ENCODE results near the gene ARHGAP45.

ARHGAP45 gene

DNA sequence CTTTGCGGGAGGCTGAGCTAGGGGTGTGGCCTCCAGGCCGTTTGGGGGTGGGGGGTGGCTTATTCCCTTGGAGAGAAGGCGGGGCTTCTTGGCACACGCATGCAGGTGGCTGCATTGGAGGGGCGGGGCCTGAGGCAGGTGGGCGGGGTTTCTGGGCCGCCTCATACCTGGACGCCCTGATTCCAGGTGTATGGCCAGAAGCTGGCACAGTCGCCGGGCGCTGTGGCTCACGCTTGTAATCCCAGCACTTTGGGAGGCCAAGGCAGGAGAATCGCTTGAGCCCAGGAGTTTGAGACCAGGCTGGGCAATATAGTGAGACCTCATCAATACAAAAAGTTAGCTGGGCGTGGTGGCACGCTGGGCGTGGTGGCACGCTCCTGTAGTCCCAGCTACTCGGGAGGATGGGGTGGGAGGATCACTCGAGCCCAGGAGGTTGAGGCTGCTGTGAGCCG is 19.2 kb upstream of the ARHGAP45 start:
- H3K9me3 ChIP-seq (ENCODE audit: control insufficient read depth, low read length): no peaks in the 10 kb centered on the region
- no peaks in the 10 kb centered on the region for H3K36me3 ChIP-seq (ENCODE audit: control insufficient read depth, insufficient read depth, low read length)
- no peak overlapping the region for H3K4me3 ChIP-seq (ENCODE audit: insufficient read depth, low read depth, low read length)
- H3K27me3 ChIP-seq (ENCODE audit: control insufficient read depth, insufficient read depth, low read length, poor library complexity, severe bottlenecking): no peaks in the 10 kb centered on the region
- WGBS, 2 experiments: 90 to 92% methylated on average over 20 of the region's 20 CpGs
- no peak overlapping the region for H3K27ac ChIP-seq (ENCODE audit: insufficient read depth, low read depth, low read length, poor library complexity, severe bottlenecking)
- no peaks in the 10 kb centered on the region for H3K4me1 ChIP-seq (ENCODE audit: control insufficient read depth, insufficient read depth, low read length)

GRCh38 chr19:1049106-1049505 is 17.9 kb upstream of the ARHGAP45 start:
- Histone ChIP-seq H3K27ac (ENCODE audit: insufficient read depth, low read depth, low read length, poor library complexity, severe bottlenecking) (no peak overlapping the region), H3K27me3 (ENCODE audit: control insufficient read depth, insufficient read depth, low read length, poor library complexity, severe bottlenecking) (no peaks in the 10 kb centered on the region), H3K9me3 (ENCODE audit: control insufficient read depth, low read length) (no peaks in the 10 kb centered on the region), H3K4me1 (ENCODE audit: control insufficient read depth, insufficient read depth, low read length) (no peaks in the 10 kb centered on the region), H3K36me3 (ENCODE audit: control insufficient read depth, insufficient read depth, low read length) (no peaks in the 10 kb centered on the region), H3K4me3 (ENCODE audit: insufficient read depth, low read depth, low read length) (no peak overlapping the region)
- WGBS, 2 experiments: 88 to 89% methylated on average over 15 of the region's 17 CpGs

DNA sequence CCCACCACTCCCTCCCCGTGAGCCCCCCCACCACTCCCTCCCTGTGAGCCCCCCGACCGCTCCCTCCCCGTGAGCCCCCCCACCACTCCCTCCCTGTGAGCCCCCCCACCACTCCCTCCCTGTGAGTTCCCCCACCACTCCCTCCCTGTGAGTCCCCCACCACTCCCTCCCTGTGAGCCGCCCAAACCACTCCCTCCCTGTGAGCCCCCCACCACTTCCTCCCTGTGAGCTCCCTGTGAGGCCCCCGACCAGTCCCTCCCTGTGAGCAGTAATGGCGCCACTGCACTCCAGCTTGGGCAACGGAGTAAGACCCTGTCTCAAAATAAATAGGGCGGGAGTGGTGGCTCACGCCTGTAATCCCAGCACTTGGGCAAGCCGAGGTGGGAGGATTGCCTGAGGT is 17.2 kb upstream of the ARHGAP45 start:
- Histone ChIP-seq H3K4me1 (ENCODE audit: control insufficient read depth, insufficient read depth, low read length) (no peaks in the 10 kb centered on the region), H3K4me3 (ENCODE audit: insufficient read depth, low read depth, low read length) (no peak overlapping the region), H3K27ac (ENCODE audit: insufficient read depth, low read depth, low read length, poor library complexity, severe bottlenecking) (no peak overlapping the region), H3K9me3 (ENCODE audit: control insufficient read depth, low read length) (no peaks in the 10 kb centered on the region), H3K36me3 (ENCODE audit: control insufficient read depth, insufficient read depth, low read length) (no peaks in the 10 kb centered on the region), H3K27me3 (ENCODE audit: control insufficient read depth, insufficient read depth, low read length, poor library complexity, severe bottlenecking) (no peaks in the 10 kb centered on the region)
- WGBS, 2 experiments: 65 to 69% methylated on average over 7 of the region's 11 CpGs

GRCh38 chr19:1050989-1051788 is 15.8 kb upstream of the ARHGAP45 start:
- no peak overlapping the region for H3K4me3 ChIP-seq (ENCODE audit: insufficient read depth, low read depth, low read length)
- no peaks in the 10 kb centered on the region for H3K9me3 ChIP-seq (ENCODE audit: control insufficient read depth, low read length)
- no peaks in the 10 kb centered on the region for H3K27me3 ChIP-seq (ENCODE audit: control insufficient read depth, insufficient read depth, low read length, poor library complexity, severe bottlenecking)
- no peak overlapping the region for H3K27ac ChIP-seq (ENCODE audit: insufficient read depth, low read depth, low read length, poor library complexity, severe bottlenecking)
- H3K36me3 ChIP-seq (ENCODE audit: control insufficient read depth, insufficient read depth, low read length): peaks cover 4% of the 10 kb centered on the region
- H3K4me1 ChIP-seq (ENCODE audit: control insufficient read depth, insufficient read depth, low read length): no peaks in the 10 kb centered on the region
- 73 to 74% methylated on average over 31 of the region's 31 CpGs for WGBS, 2 experiments

- Histone ChIP-seq H3K27me3 (ENCODE audit: control insufficient read depth, insufficient read depth, low read length, poor library complexity, severe bottlenecking) (no peaks in the 10 kb centered on the region), H3K36me3 (ENCODE audit: control insufficient read depth, insufficient read depth, low read length) (peaks cover 7% of the 10 kb centered on the region), H3K4me1 (ENCODE audit: control insufficient read depth, insufficient read depth, low read length) (no peaks in the 10 kb centered on the region), H3K27ac (ENCODE audit: insufficient read depth, low read depth, low read length, poor library complexity, severe bottlenecking) (no peak overlapping the region), H3K9me3 (ENCODE audit: control insufficient read depth, low read length) (no peaks in the 10 kb centered on the region), H3K4me3 (ENCODE audit: insufficient read depth, low read depth, low read length) (no peak overlapping the region)
- 76% methylated on average over 17 of the region's 17 CpGs for WGBS, 2 experiments
Measured at GRCh38 chr19:1051791-1052190, 15.2 kb upstream of the ARHGAP45 start.

DNA sequence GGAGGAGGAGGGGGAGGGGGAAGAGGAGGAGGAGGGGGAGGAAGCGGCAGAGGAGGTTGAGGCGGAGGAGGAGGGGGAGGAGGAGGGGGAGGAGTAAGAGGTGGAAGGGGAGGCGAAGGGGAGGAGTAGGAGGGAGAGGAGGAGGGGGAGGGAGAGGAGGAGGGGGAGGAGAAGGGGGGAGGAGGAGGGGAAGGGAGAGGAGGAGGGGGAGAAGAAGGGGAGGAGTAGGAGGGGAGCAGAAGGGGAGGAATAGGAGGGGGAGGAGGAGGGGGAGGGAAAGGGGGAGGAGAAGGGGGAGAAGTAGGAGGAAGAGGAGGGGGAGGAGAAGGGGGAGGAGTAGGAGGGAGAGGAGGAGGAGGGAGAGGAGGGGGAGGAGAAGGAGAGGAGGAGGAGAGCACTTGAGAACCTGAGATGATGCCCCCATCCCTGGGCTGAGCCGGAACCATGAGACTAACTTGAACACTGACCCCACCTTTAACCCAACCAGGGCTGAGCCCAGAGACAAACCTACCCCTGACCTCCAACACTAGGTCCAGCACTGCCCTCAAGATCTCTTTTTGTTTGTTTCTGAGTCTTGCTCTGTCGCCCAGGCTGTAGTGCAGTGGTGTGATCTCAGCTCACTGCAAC is 14.5 kb upstream of the ARHGAP45 start:
- Histone ChIP-seq H3K4me3 (ENCODE audit: insufficient read depth, low read depth, low read length) (no peak overlapping the region), H3K27me3 (ENCODE audit: control insufficient read depth, insufficient read depth, low read length, poor library complexity, severe bottlenecking) (no peaks in the 10 kb centered on the region), H3K4me1 (ENCODE audit: control insufficient read depth, insufficient read depth, low read length) (no peaks in the 10 kb centered on the region), H3K27ac (ENCODE audit: insufficient read depth, low read depth, low read length, poor library complexity, severe bottlenecking) (no peak overlapping the region), H3K36me3 (ENCODE audit: control insufficient read depth, insufficient read depth, low read length) (peaks cover 10% of the 10 kb centered on the region), H3K9me3 (ENCODE audit: control insufficient read depth, low read length) (no peaks in the 10 kb centered on the region)
- 78 to 89% methylated on average over 2 to 3 of the region's 5 CpGs for WGBS, 2 experiments

- H3K9me3 ChIP-seq (ENCODE audit: control insufficient read depth, low read length): no peaks in the 10 kb centered on the region
- H3K4me1 ChIP-seq (ENCODE audit: control insufficient read depth, insufficient read depth, low read length): no peaks in the 10 kb centered on the region
- no peaks in the 10 kb centered on the region for H3K27me3 ChIP-seq (ENCODE audit: control insufficient read depth, insufficient read depth, low read length, poor library complexity, severe bottlenecking)
- 93 to 94% methylated on average over 31 of the region's 31 CpGs for WGBS, 2 experiments
- peaks cover 10% of the 10 kb centered on the region for H3K36me3 ChIP-seq (ENCODE audit: control insufficient read depth, insufficient read depth, low read length)
- no peak overlapping the region for H3K27ac ChIP-seq (ENCODE audit: insufficient read depth, low read depth, low read length, poor library complexity, severe bottlenecking)
- no peak overlapping the region for H3K4me3 ChIP-seq (ENCODE audit: insufficient read depth, low read depth, low read length)
Measured at GRCh38 chr19:1053176-1054101, 13.5 kb upstream of the ARHGAP45 start.

- Histone ChIP-seq H3K27ac (ENCODE audit: insufficient read depth, low read depth, low read length, poor library complexity, severe bottlenecking) (no peak overlapping the region), H3K4me1 (ENCODE audit: control insufficient read depth, insufficient read depth, low read length) (no peaks in the 10 kb centered on the region), H3K9me3 (ENCODE audit: control insufficient read depth, low read length) (no peaks in the 10 kb centered on the region), H3K36me3 (ENCODE audit: control insufficient read depth, insufficient read depth, low read length) (peaks cover 10% of the 10 kb centered on the region), H3K4me3 (ENCODE audit: insufficient read depth, low read depth, low read length) (no peak overlapping the region), H3K27me3 (ENCODE audit: control insufficient read depth, insufficient read depth, low read length, poor library complexity, severe bottlenecking) (no peaks in the 10 kb centered on the region)
- 95 to 96% methylated on average over 28 of the region's 28 CpGs for WGBS, 2 experiments
Measured at GRCh38 chr19:1054102-1055027, 12.6 kb upstream of the ARHGAP45 start.

GRCh38 chr19:1055028-1055425 is 11.9 kb upstream of the ARHGAP45 start:
- WGBS, 2 experiments: 92% methylated on average over 14 of the region's 14 CpGs
- Histone ChIP-seq H3K27ac (ENCODE audit: insufficient read depth, low read depth, low read length, poor library complexity, severe bottlenecking) (no peak overlapping the region), H3K9me3 (ENCODE audit: control insufficient read depth, low read length) (no peaks in the 10 kb centered on the region), H3K4me1 (ENCODE audit: control insufficient read depth, insufficient read depth, low read length) (no peaks in the 10 kb centered on the region), H3K27me3 (ENCODE audit: control insufficient read depth, insufficient read depth, low read length, poor library complexity, severe bottlenecking) (no peaks in the 10 kb centered on the region), H3K36me3 (ENCODE audit: control insufficient read depth, insufficient read depth, low read length) (peaks cover 10% of the 10 kb centered on the region), H3K4me3 (ENCODE audit: insufficient read depth, low read depth, low read length) (no peak overlapping the region)

Data from ectodermal cell (in vitro differentiated cells).